Measurements from ENCODE around the gene CCDC33. TPM values are rescaled to one million over a fixed set of nuclear protein-coding genes. Genes with fewer than 3 reads are reported as not detected.

Gene CCDC33
- total RNA-seq, 1 donor, result not detected

DNA sequence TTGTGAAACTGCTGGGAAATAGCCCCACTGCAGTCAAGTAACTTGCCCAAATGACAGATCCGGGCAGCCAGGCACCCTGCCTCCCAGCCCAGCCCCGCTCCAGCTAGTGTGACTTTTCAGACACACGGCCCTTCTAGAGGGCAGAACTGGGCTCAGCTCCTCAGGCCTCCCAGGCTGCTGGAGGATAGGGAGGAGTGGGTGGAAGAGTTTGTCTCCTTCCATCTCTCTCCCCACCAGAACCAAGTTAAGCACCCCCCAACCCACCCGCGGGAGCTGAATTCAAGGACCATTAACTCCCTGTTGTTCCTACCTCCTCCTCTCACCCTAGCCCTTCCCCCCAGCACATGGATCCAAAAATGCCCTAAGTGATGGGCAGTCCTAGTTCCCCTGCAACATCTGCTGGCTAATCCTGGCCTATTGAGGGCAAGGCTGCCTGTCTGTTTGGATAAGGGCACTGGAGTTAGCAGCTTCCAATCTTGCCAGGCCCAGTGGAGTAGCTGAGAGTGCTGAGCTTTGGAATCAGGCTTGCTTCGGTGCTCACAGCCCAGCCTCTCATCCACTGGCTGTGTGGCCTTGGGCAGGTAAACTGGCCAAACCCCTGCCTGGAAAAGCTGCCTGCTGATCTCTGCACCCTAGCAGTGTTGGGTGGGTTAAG, 3.1 kb downstream of the CCDC33 start:
- H3K4me1 ChIP-seq (ENCODE audit: insufficient read depth, low read length), result no peaks in the 10 kb centered on the region
- H3K9me3 ChIP-seq (ENCODE audit: low read depth, low read length), result no peaks in the 10 kb centered on the region
- H3K27me3 ChIP-seq (ENCODE audit: insufficient read depth, low read length), result no peaks in the 10 kb centered on the region
- no peak overlapping the region for H3K4me3 ChIP-seq (ENCODE audit: low read length)

DNA sequence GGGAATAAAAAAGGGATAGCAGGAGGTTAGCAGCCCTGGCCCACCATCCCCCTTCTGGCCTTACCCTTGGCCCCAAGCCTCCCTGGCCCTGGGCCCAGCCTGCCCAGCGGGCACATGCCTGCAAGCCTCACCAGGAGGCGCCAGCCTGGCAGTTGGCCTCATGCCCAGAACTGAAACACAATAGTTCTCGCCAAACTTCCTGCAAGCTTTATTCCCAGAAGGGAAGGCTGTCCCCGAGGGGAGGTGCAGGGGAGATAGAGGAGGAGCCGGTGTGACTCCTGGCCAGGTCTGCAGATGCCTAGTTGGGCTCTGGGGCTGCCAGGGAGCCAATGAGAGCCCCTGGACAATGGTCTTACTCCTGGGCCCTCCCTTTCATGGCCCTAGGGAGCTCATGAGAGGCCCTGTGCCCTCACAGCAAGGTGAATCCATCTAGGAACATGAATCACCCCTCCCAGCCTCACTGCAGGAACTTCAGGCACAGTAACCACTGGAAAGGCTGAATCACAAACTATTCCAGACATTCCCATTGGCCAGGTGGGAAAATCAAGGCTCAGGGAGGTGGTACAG, 4.0 kb downstream of the CCDC33 start:
- no peaks in the 10 kb centered on the region for H3K4me1 ChIP-seq (ENCODE audit: insufficient read depth, low read length)
- no peak overlapping the region for H3K4me3 ChIP-seq (ENCODE audit: low read length)
- H3K9me3 ChIP-seq (ENCODE audit: low read depth, low read length), result no peaks in the 10 kb centered on the region
- H3K27me3 ChIP-seq (ENCODE audit: insufficient read depth, low read length), result no peaks in the 10 kb centered on the region

DNA sequence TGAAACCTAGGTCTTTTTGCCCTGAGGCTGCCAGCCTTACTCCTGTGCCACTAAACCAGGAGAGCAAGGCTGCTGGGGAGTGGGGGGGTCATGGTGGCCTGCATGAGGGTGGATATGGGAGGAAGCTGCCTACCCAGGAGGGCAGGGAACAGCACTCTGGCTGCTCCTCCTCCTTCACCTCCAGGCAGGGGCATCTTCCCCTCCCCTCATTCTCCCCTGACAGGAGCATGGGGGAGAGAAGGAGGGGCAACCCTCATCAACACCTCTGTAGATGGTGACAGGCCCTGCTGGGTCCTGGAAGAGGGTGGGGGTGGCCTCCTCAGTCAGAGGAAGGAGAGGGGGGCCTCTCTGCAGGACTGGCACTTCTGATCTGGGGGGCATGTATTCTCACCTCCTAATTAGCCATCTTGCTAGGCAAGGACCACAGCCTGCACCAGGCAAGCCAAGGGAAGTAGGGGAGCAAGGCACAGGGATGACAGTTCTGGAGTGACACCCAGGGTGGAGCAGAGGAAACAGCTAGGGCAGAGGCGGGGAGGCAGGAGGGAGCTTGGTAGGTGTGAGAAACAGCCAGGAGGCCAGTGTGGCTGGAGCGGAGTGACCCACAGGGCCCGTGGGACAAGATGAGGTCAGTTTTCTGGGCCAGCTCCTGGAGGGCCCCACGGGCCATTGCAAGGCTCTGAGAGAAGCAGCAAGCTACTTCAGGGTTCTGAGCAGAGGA, 4.9 kb downstream of the CCDC33 start:
- Histone ChIP-seq H3K4me3 (ENCODE audit: low read length) (no peak overlapping the region), H3K27me3 (ENCODE audit: insufficient read depth, low read length) (no peaks in the 10 kb centered on the region), H3K4me1 (ENCODE audit: insufficient read depth, low read length) (no peaks in the 10 kb centered on the region), H3K9me3 (ENCODE audit: low read depth, low read length) (no peaks in the 10 kb centered on the region)

DNA sequence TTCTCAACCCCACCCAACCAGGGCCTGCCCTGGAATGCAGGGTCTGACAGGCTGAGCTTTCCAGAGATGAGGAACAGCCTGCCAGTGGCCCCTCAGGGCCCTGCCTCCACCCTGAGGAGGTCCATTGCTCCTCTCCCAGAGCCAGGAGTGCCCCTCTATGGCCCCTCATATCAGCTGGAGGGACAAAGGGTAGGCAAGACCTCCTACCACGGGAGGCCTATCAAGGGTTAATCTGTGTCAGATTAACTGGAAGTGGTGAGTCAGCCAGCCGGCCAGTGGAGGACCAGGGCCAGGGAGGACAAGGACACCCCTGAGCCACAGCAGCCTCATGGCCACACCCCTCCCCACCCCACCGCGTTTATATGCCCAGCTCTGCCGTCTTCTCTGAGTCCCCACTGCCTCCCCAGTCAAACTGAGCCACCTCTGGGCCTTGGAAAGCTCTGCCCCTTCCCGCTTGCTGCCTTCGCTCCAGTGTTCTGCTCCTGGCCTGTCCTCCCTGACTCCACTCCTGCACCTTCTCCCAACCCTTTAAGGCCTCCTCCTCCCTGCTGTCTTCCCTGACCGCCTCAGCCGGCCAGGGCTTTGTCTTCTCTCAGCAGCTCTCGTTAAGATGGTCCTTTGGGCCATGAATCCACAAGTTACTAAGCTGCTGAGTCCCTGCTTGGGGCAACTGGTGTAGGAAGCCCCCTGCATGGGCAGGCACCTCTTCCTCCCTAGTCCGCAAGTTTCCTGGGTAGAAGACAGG, 6.5 kb downstream of the CCDC33 start:
- Histone ChIP-seq H3K27me3 (ENCODE audit: insufficient read depth, low read length) (no peaks in the 10 kb centered on the region), H3K4me1 (ENCODE audit: insufficient read depth, low read length) (no peaks in the 10 kb centered on the region), H3K9me3 (ENCODE audit: low read depth, low read length) (no peaks in the 10 kb centered on the region), H3K4me3 (ENCODE audit: low read length) (no peak overlapping the region)

DNA sequence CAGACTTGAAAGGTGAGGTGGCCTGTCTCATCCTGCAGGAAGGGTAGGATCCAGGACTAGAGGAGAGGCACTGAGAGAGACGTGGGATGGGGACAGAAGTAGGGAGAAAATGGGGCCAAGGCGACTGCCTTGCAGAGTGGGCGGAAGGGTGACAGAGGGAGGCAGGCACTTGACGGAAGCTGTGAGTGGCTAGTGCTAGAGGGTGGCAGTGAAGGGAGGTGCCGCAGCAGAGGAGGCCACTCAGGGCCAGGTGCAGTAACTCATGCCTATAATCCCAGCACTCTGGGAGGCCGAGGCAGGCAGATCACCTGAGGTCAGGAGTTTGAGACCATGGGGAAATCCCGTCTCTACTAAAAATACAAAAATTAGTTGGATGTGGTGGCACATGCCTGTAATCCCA, 7.3 kb downstream of the CCDC33 start:
- Histone ChIP-seq H3K27me3 (ENCODE audit: insufficient read depth, low read length) (no peaks in the 10 kb centered on the region), H3K4me1 (ENCODE audit: insufficient read depth, low read length) (no peaks in the 10 kb centered on the region), H3K9me3 (ENCODE audit: low read depth, low read length) (no peaks in the 10 kb centered on the region), H3K4me3 (ENCODE audit: low read length) (no peak overlapping the region)

GRCh38 chr15:74244822-74245341, 8.8 kb downstream of the CCDC33 start:
- Histone ChIP-seq H3K27me3 (ENCODE audit: insufficient read depth, low read length) (no peaks in the 10 kb centered on the region), H3K9me3 (ENCODE audit: low read depth, low read length) (no peaks in the 10 kb centered on the region), H3K4me1 (ENCODE audit: insufficient read depth, low read length) (no peaks in the 10 kb centered on the region), H3K4me3 (ENCODE audit: low read length) (no peak overlapping the region)

DNA sequence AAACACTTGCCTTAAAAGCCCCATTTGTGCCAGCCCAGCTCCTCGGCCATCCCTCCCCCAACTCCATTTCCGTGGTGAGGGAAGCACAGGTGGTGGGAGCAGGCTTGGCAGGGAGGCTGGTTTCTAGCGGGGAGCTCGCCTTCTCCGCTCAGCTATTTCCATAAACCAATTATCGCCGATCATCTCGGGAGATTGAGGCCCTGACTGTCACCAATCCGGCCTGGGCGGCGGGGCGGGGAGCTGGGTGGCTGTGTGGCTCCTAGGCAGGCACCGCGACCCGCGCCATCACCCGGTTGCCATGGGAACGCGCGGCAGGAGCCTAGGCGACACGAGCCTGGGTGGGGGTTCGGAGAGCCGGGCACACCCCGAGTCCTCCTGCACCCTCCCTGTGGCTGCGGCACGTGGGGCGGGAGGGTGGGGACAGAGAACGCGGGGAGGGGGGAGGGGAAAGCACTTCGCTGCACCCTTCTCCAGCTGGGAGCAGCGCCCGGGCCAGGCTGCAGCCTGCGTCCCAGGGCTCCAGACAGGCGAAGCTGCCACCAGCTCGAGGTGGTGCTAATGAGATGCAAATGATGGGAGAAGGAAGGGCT, 9.3 kb downstream of the CCDC33 start:
- H3K9me3 ChIP-seq (ENCODE audit: low read depth, low read length), result no peaks in the 10 kb centered on the region
- H3K27me3 ChIP-seq (ENCODE audit: insufficient read depth, low read length), result no peaks in the 10 kb centered on the region
- no peak overlapping the region for H3K4me3 ChIP-seq (ENCODE audit: low read length)
- no peaks in the 10 kb centered on the region for H3K4me1 ChIP-seq (ENCODE audit: insufficient read depth, low read length)

DNA sequence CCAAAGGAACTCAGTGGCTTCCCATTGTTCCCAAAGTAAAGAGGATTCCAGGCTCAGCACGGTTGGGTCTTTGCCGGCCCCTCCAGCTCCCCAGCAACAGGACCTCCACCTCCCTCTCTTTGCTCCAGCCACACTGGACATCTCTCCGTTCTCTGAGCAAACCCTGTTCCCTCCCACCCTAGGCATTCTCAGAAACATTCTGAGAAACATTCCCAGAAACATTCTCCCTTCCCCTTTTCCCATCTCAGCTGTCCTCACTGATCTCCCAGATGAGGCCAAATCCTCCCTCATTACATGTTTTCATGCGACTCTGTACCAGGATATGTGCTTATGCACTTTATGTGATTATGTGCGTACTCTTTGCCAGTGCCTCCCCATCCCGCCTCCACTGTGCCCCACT, 14.1 kb downstream of the CCDC33 start:
- Histone ChIP-seq H3K27me3 (ENCODE audit: insufficient read depth, low read length) (no peaks in the 10 kb centered on the region), H3K9me3 (ENCODE audit: low read depth, low read length) (no peaks in the 10 kb centered on the region), H3K4me1 (ENCODE audit: insufficient read depth, low read length) (no peaks in the 10 kb centered on the region), H3K4me3 (ENCODE audit: low read length) (no peak overlapping the region)

DNA sequence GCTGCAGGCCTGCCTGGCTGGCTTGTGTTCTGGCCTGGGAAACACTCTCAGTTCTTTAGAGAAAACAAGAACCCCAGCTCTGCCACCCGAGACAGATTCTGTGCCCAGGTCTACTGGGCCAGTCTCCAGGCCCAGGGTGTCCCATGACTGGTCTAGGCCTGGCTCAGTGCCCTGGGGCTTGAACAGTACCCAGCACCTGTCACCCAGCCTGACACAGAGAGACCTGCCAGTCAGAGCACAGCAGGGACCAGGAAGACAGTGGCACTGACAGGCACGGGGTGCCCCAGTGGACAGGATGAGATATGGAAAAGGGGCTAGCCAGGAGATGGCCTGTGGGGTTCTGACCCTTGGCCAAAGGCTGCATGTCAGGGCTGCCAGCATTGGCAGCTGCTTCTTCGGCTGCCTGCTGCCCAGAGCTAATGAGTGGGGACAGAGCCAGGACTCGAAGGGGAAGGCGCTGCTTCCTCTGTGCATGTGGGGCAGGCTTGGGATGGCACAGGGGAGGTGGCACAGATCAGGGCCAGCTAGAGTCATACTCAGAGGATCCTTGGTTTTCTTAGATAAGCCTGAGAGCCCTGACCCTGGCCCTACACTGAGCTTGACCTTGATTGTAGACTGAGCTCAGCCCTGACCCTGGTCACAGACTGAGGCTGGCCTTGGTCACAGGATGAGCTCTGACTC, 15.1 kb downstream of the CCDC33 start:
- Histone ChIP-seq H3K27me3 (ENCODE audit: insufficient read depth, low read length) (no peaks in the 10 kb centered on the region), H3K4me1 (ENCODE audit: insufficient read depth, low read length) (no peaks in the 10 kb centered on the region), H3K9me3 (ENCODE audit: low read depth, low read length) (no peaks in the 10 kb centered on the region), H3K4me3 (ENCODE audit: low read length) (no peak overlapping the region)

GRCh38 chr15:74252291-74252690, 16.2 kb downstream of the CCDC33 start:
- Histone ChIP-seq H3K4me1 (ENCODE audit: insufficient read depth, low read length) (no peaks in the 10 kb centered on the region), H3K4me3 (ENCODE audit: low read length) (no peak overlapping the region), H3K27me3 (ENCODE audit: insufficient read depth, low read length) (no peaks in the 10 kb centered on the region), H3K9me3 (ENCODE audit: low read depth, low read length) (no peaks in the 10 kb centered on the region)

DNA sequence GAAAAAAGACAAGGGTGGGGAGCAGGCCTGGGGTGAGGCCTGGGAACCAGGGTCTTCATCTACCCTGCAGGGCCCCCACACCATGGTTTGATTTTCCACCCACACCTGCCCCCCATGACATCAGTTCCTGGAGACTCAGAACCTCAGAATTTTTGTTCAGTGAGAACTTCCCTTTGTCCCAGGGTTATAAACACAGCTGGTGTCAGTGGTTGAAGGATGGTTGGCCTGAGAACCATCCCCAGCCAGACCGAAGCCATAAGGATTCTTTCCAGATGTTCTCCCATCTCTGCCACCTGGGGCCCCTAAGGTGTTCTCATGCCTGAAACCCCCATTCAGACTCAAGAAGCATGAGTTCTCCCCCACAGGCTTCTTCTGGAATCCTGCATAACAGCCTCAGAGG, 16.6 kb downstream of the CCDC33 start:
- Histone ChIP-seq H3K9me3 (ENCODE audit: low read depth, low read length) (no peaks in the 10 kb centered on the region), H3K4me3 (ENCODE audit: low read length) (no peak overlapping the region), H3K4me1 (ENCODE audit: insufficient read depth, low read length) (no peaks in the 10 kb centered on the region), H3K27me3 (ENCODE audit: insufficient read depth, low read length) (no peaks in the 10 kb centered on the region)

GRCh38 chr15:74253211-74253921, 17.2 kb downstream of the CCDC33 start:
- Histone ChIP-seq H3K27me3 (ENCODE audit: insufficient read depth, low read length) (no peaks in the 10 kb centered on the region), H3K4me1 (ENCODE audit: insufficient read depth, low read length) (no peaks in the 10 kb centered on the region), H3K9me3 (ENCODE audit: low read depth, low read length) (no peaks in the 10 kb centered on the region), H3K4me3 (ENCODE audit: low read length) (no peak overlapping the region)

GRCh38 chr15:74257105-74257504, 21.0 kb downstream of the CCDC33 start:
- Histone ChIP-seq H3K4me1 (ENCODE audit: insufficient read depth, low read length) (no peaks in the 10 kb centered on the region), H3K27me3 (ENCODE audit: insufficient read depth, low read length) (no peaks in the 10 kb centered on the region), H3K9me3 (ENCODE audit: low read depth, low read length) (no peaks in the 10 kb centered on the region), H3K4me3 (ENCODE audit: low read length) (no peak overlapping the region)

- no peaks in the 10 kb centered on the region for H3K9me3 ChIP-seq (ENCODE audit: low read depth, low read length)
- H3K27me3 ChIP-seq (ENCODE audit: insufficient read depth, low read length), result no peaks in the 10 kb centered on the region
- H3K4me3 ChIP-seq (ENCODE audit: low read length), result no peak overlapping the region
- no peaks in the 10 kb centered on the region for H3K4me1 ChIP-seq (ENCODE audit: insufficient read depth, low read length)
These were observed 21.5 kb downstream of the CCDC33 start for GRCh38 chr15:74257623-74258022.
